ENCODE data around the gene KHSRP.

KHSRP gene

GRCh38 chr19:6451583-6452222 is 27.1 kb upstream of the KHSRP start:
- Histone ChIP-seq H3K4me3 (ENCODE audit: low read depth, low read length) (no peak overlapping the region), H3K27me3 (ENCODE audit: control insufficient read depth, insufficient read depth, low read length) (no peaks in the 10 kb centered on the region), H3K27ac (ENCODE audit: low read depth, low read length) (no peak overlapping the region), H3K9ac (ENCODE audit: low read length) (no peak overlapping the region), H3K36me3 (ENCODE audit: control insufficient read depth, insufficient read depth, low read length) (peaks cover 36% of the 10 kb centered on the region), H3K4me1 (ENCODE audit: control insufficient read depth, insufficient read depth, low read length) (no peaks in the 10 kb centered on the region), H3K9me3 (ENCODE audit: control insufficient read depth, insufficient read depth, low read depth, low read length) (peaks cover 17% of the 10 kb centered on the region)

GRCh38 chr19:6450166-6450565 is 25.6 kb upstream of the KHSRP start:
- Histone ChIP-seq H3K27me3 (ENCODE audit: control insufficient read depth, insufficient read depth, low read length) (no peaks in the 10 kb centered on the region), H3K4me1 (ENCODE audit: control insufficient read depth, insufficient read depth, low read length) (no peaks in the 10 kb centered on the region), H3K4me3 (ENCODE audit: low read depth, low read length) (no peak overlapping the region), H3K9me3 (ENCODE audit: control insufficient read depth, insufficient read depth, low read depth, low read length) (peaks cover 17% of the 10 kb centered on the region), H3K36me3 (ENCODE audit: control insufficient read depth, insufficient read depth, low read length) (peaks cover 31% of the 10 kb centered on the region), H3K27ac (ENCODE audit: low read depth, low read length) (no peak overlapping the region), H3K9ac (ENCODE audit: low read length) (no peak overlapping the region)

GRCh38 chr19:6448045-6448444 is 23.4 kb upstream of the KHSRP start:
- no peak overlapping the region for H3K4me3 ChIP-seq (ENCODE audit: low read depth, low read length)
- no peaks in the 10 kb centered on the region for H3K4me1 ChIP-seq (ENCODE audit: control insufficient read depth, insufficient read depth, low read length)
- H3K9me3 ChIP-seq (ENCODE audit: control insufficient read depth, insufficient read depth, low read depth, low read length) = no peaks in the 10 kb centered on the region
- no peak overlapping the region for H3K9ac ChIP-seq (ENCODE audit: low read length)
- peaks cover 13% of the 10 kb centered on the region for H3K36me3 ChIP-seq (ENCODE audit: control insufficient read depth, insufficient read depth, low read length)
- H3K27ac ChIP-seq (ENCODE audit: low read depth, low read length) = no peak overlapping the region
- H3K27me3 ChIP-seq (ENCODE audit: control insufficient read depth, insufficient read depth, low read length) = no peaks in the 10 kb centered on the region

GRCh38 chr19:6446452-6446851 is 21.8 kb upstream of the KHSRP start:
- Histone ChIP-seq H3K4me1 (ENCODE audit: control insufficient read depth, insufficient read depth, low read length) (no peaks in the 10 kb centered on the region), H3K36me3 (ENCODE audit: control insufficient read depth, insufficient read depth, low read length) (peaks cover 2% of the 10 kb centered on the region), H3K4me3 (ENCODE audit: low read depth, low read length) (no peak overlapping the region), H3K27ac (ENCODE audit: low read depth, low read length) (no peak overlapping the region), H3K9me3 (ENCODE audit: control insufficient read depth, insufficient read depth, low read depth, low read length) (no peaks in the 10 kb centered on the region), H3K9ac (ENCODE audit: low read length) (no peak overlapping the region), H3K27me3 (ENCODE audit: control insufficient read depth, insufficient read depth, low read length) (no peaks in the 10 kb centered on the region)

- Histone ChIP-seq H3K9ac (ENCODE audit: low read length) (no peak overlapping the region), H3K27ac (ENCODE audit: low read depth, low read length) (no peak overlapping the region), H3K4me3 (ENCODE audit: low read depth, low read length) (no peak overlapping the region), H3K4me1 (ENCODE audit: control insufficient read depth, insufficient read depth, low read length) (no peaks in the 10 kb centered on the region), H3K9me3 (ENCODE audit: control insufficient read depth, insufficient read depth, low read depth, low read length) (no peaks in the 10 kb centered on the region), H3K36me3 (ENCODE audit: control insufficient read depth, insufficient read depth, low read length) (no peaks in the 10 kb centered on the region; the same call in 1 of the 2 replicates), H3K27me3 (ENCODE audit: control insufficient read depth, insufficient read depth, low read length) (no peaks in the 10 kb centered on the region)
Measured at GRCh38 chr19:6443986-6444385, 19.4 kb upstream of the KHSRP start.

- Histone ChIP-seq H3K9me3 (ENCODE audit: control insufficient read depth, insufficient read depth, low read depth, low read length) (no peaks in the 10 kb centered on the region), H3K36me3 (ENCODE audit: control insufficient read depth, insufficient read depth, low read length) (no peaks in the 10 kb centered on the region; the same call in 1 of the 2 replicates), H3K9ac (ENCODE audit: low read length) (no peak overlapping the region), H3K4me3 (ENCODE audit: low read depth, low read length) (no peak overlapping the region), H3K27me3 (ENCODE audit: control insufficient read depth, insufficient read depth, low read length) (no peaks in the 10 kb centered on the region), H3K4me1 (ENCODE audit: control insufficient read depth, insufficient read depth, low read length) (no peaks in the 10 kb centered on the region), H3K27ac (ENCODE audit: low read depth, low read length) (no peak overlapping the region)
Measured at GRCh38 chr19:6442087-6442688, 17.6 kb upstream of the KHSRP start.

- H3K9ac ChIP-seq (ENCODE audit: low read length) = no peak overlapping the region
- H3K4me3 ChIP-seq (ENCODE audit: low read depth, low read length) = no peak overlapping the region
- H3K36me3 ChIP-seq (ENCODE audit: control insufficient read depth, insufficient read depth, low read length) = no peaks in the 10 kb centered on the region; the same call in 1 of the 2 replicates
- H3K27me3 ChIP-seq (ENCODE audit: control insufficient read depth, insufficient read depth, low read length) = no peaks in the 10 kb centered on the region
- H3K4me1 ChIP-seq (ENCODE audit: control insufficient read depth, insufficient read depth, low read length) = no peaks in the 10 kb centered on the region
- H3K9me3 ChIP-seq (ENCODE audit: control insufficient read depth, insufficient read depth, low read depth, low read length) = no peaks in the 10 kb centered on the region
- no peak overlapping the region for H3K27ac ChIP-seq (ENCODE audit: low read depth, low read length)
Measured at GRCh38 chr19:6440905-6441304, 16.3 kb upstream of the KHSRP start.

- Histone ChIP-seq H3K27me3 (ENCODE audit: control insufficient read depth, insufficient read depth, low read length) (no peaks in the 10 kb centered on the region), H3K36me3 (ENCODE audit: control insufficient read depth, insufficient read depth, low read length) (no peaks in the 10 kb centered on the region; the same call in 1 of the 2 replicates), H3K4me1 (ENCODE audit: control insufficient read depth, insufficient read depth, low read length) (no peaks in the 10 kb centered on the region)
Measured at GRCh38 chr19:6439743-6440142, 15.1 kb upstream of the KHSRP start.

GRCh38 chr19:6433663-6434062 is 9.1 kb upstream of the KHSRP start, which contains the start of gene SLC25A41:
SLC25A41 (minus strand) TSS chr19:6433763; CDS start chr19:6433693, 70 bp downstream.
- H3K4me3 ChIP-seq (ENCODE audit: low read depth, low read length) = no peak within 1 kb of the TSS
- peaks cover 11% of the 10 kb centered on the region for H3K27me3 ChIP-seq (ENCODE audit: control insufficient read depth, insufficient read depth, low read length)
- no peaks in the 10 kb centered on the region for H3K4me1 ChIP-seq (ENCODE audit: control insufficient read depth, insufficient read depth, low read length)
- H3K9ac ChIP-seq (ENCODE audit: low read length) = no peak within 1 kb of the TSS
- H3K36me3 ChIP-seq (ENCODE audit: control insufficient read depth, insufficient read depth, low read length) = no peaks in the 10 kb centered on the region
- H3K9me3 ChIP-seq (ENCODE audit: control insufficient read depth, insufficient read depth, low read depth, low read length) = no peaks in the 10 kb centered on the region
- no peak within 1 kb of the TSS for H3K27ac ChIP-seq (ENCODE audit: low read depth, low read length)

More at GRCh38 chr19:6439743-6440142, 15.1 kb upstream of the KHSRP start:
- no peak overlapping the region for H3K27ac ChIP-seq (ENCODE audit: low read depth, low read length)
- no peak overlapping the region for H3K4me3 ChIP-seq (ENCODE audit: low read depth, low read length)
- H3K9me3 ChIP-seq (ENCODE audit: control insufficient read depth, insufficient read depth, low read depth, low read length) = no peaks in the 10 kb centered on the region
- H3K9ac ChIP-seq (ENCODE audit: low read length) = no peak overlapping the region

GRCh38 chr19:6433165-6433564 is 8.6 kb upstream of the KHSRP start:
- no peak overlapping the region for H3K9ac ChIP-seq (ENCODE audit: low read length)

GRCh38 chr19:6431891-6432290 is 7.3 kb upstream of the KHSRP start:
- Histone ChIP-seq H3K4me3 (ENCODE audit: low read depth, low read length) (no peak overlapping the region), H3K9ac (ENCODE audit: low read length) (no peak overlapping the region), H3K27ac (ENCODE audit: low read depth, low read length) (no peak overlapping the region), H3K27me3 (ENCODE audit: control insufficient read depth, insufficient read depth, low read length) (peaks cover 11% of the 10 kb centered on the region), H3K4me1 (ENCODE audit: control insufficient read depth, insufficient read depth, low read length) (no peaks in the 10 kb centered on the region), H3K36me3 (ENCODE audit: control insufficient read depth, insufficient read depth, low read length) (no peaks in the 10 kb centered on the region), H3K9me3 (ENCODE audit: control insufficient read depth, insufficient read depth, low read depth, low read length) (no peaks in the 10 kb centered on the region)

More at GRCh38 chr19:6433165-6433564, 8.6 kb upstream of the KHSRP start:
- no peak overlapping the region for H3K4me3 ChIP-seq (ENCODE audit: low read depth, low read length)
- H3K36me3 ChIP-seq (ENCODE audit: control insufficient read depth, insufficient read depth, low read length) = no peaks in the 10 kb centered on the region
- no peak overlapping the region for H3K27ac ChIP-seq (ENCODE audit: low read depth, low read length)
- H3K9me3 ChIP-seq (ENCODE audit: control insufficient read depth, insufficient read depth, low read depth, low read length) = no peaks in the 10 kb centered on the region
- H3K27me3 ChIP-seq (ENCODE audit: control insufficient read depth, insufficient read depth, low read length) = peaks cover 11% of the 10 kb centered on the region
- H3K4me1 ChIP-seq (ENCODE audit: control insufficient read depth, insufficient read depth, low read length) = no peaks in the 10 kb centered on the region

All from HUES6 (cell line).